LNCAP (cell line): Measurements from ENCODE around the gene INPP4B.

ENCODE experiments used
- TF ChIP-seq, protein P1 (sequence below): fragments of 450-650 bp; IDR thresholded peaks from 2 replicates; pipeline ENCODE4 v1.5.1; 2017; ENCODE audit warnings: mild to moderate bottlenecking

The INPP4B gene

DNA sequence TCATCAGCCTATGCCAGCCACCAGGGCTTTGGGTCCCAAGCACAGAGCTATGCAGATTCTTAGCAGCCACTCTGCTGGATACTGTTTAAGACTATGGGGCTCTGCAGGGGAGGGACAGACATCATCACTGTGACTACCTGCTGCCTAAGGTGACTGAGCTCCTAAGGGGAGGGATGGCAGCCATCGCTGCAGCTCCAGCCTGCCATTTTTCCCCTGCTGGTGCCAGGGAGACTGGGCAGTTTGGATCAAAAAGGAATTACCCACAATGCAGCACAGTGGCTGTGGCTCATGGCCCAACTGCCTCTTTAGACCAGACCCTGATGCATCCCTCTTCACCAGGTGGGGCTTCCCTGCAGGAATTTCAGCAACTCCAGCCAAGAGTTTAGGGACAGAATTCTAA lies 28.6 kb upstream of the INPP4B start:
- TF ChIP-seq, protein P1, sequence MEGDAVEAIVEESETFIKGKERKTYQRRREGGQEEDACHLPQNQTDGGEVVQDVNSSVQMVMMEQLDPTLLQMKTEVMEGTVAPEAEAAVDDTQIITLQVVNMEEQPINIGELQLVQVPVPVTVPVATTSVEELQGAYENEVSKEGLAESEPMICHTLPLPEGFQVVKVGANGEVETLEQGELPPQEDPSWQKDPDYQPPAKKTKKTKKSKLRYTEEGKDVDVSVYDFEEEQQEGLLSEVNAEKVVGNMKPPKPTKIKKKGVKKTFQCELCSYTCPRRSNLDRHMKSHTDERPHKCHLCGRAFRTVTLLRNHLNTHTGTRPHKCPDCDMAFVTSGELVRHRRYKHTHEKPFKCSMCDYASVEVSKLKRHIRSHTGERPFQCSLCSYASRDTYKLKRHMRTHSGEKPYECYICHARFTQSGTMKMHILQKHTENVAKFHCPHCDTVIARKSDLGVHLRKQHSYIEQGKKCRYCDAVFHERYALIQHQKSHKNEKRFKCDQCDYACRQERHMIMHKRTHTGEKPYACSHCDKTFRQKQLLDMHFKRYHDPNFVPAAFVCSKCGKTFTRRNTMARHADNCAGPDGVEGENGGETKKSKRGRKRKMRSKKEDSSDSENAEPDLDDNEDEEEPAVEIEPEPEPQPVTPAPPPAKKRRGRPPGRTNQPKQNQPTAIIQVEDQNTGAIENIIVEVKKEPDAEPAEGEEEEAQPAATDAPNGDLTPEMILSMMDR, result no peak

GRCh38 chr4:142866685-142867084 lies 20.6 kb upstream of the INPP4B start:
- TF ChIP-seq, protein P1, result no peak

GRCh38 chr4:142861351-142861750 lies 15.2 kb upstream of the INPP4B start:
- TF ChIP-seq, protein P1, result no peak

DNA sequence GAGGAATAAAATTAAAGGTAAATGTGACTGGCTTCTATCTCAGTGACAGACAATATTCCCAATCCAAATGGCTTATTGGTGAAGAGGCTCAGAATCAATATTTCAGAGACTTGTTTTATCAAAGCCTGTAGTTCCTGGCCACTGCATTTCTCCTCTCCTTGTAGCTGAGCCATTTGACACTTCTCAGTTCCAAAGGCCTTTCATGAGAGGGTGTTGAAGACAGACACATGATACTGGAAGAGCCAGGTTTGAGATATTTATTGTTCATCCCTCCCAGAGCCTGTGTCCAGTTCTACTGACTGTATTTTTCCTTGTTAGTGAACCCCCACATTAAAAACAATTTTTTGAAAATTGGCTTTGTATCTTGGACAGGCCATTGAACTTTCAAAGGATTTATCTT lies 12.9 kb upstream of the INPP4B start:
- TF ChIP-seq, protein P1, result no peak

GRCh38 chr4:142858446-142858845 lies 12.3 kb upstream of the INPP4B start:
- TF ChIP-seq, protein P1, result no peak

DNA sequence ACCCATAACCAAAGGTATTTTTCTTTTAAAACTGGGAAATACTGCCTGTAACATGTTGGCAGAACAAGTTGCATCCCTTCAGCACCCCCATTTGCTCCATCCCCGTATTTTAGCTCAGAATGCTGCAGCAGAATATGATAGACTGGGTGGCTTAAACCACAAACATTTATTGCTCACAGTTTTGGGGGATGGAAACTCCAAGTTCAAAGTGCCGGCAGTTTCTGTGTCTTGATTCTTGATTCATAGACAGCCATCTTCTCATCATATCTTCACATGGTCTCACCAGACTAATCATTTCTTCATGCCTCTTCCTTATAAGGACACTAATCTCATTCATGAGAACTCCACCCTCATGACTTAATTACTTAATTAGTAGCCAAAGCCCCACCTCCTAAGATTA lies 10.5 kb upstream of the INPP4B start:
- TF ChIP-seq, protein P1, result no peak

- TF ChIP-seq, protein P1, result no peak
Measured at GRCh38 chr4:142850478-142850877, 4.4 kb upstream of the INPP4B start.
